Thyroid gland (tissue), 4 donors: ENCODE data around the gene SLCO4A1. TPM values are rescaled to one million over a fixed set of nuclear protein-coding genes. Genes with fewer than 3 reads are reported as not detected.

Experiments
- DNase-seq, 2 donors: peaks; one replicate each; pipeline ENCODE4 v3.0.0-alpha.2; 2019
- H3K27ac ChIP-seq, 3 donors: fragments of 200-600 bp; sonication (generic); 1 replicate in 2 of 3; 2 replicates in 1 of 3; pipeline ENCODE4 v1.5.1; 2016 to 2019; ENCODE audit warnings: mild to moderate bottlenecking in 1 of 3, moderate library complexity in 1 of 3
- H3K27me3 ChIP-seq: fragments of 200-600 bp; sonication (generic); one replicate; pipeline ENCODE4 v1.5.1; 2019
- H3K36me3 ChIP-seq, 2 donors: fragments of 200-600 bp; sonication (generic); one replicate each; pipeline ENCODE4 v1.5.1; 2016 to 2019
- H3K4me1 ChIP-seq, 2 donors: fragments of 200-600 bp; sonication (generic); one replicate each; pipeline ENCODE4 v1.5.1; 2017 to 2019
- H3K4me3 ChIP-seq, 3 donors: fragments of 200-600 bp; sonication (generic); replicated peaks in 1 of 3; 1 replicate in 2 of 3; 2 replicates in 1 of 3; pipeline ENCODE4 v1.5.1; 2016; ENCODE audit warnings: mild to moderate bottlenecking in 1 of 3
- H3K9me3 ChIP-seq: fragments of 200-600 bp; sonication (generic); one replicate; pipeline ENCODE4 v1.5.1; 2017
- POLR2A ChIP-seq, 2 donors: fragments of 450-650 bp; IDR thresholded peaks; one replicate each; pipeline ENCODE4 v1.6.1; 2017; ENCODE audit warnings: antibody characterized with exemption in 2 of 2, mild to moderate bottlenecking in 2 of 2, moderate library complexity in 1 of 2
- WGBS, 2 donors: methylation state at CpG; one replicate each; pipeline ENCODE4 v1.1.5; 2017; 5-methylcytosine and 5-hydroxymethylcytosine counted together
- intact Hi-C: fragments of 100-400 bp; cut with DNase I; formaldehyde crosslinking; loops from one replicate; pipeline ENCODE4 v1.15.1; 2023
- total RNA-seq, 4 donors: library from RNA; depleted of rRNA; stranded (reverse); fragments of >200 nt; gene quantifications; one replicate each; pipeline ENCODE4 v1.2.3, GENCODE V29; 2016
- TF ChIP-seq, protein P1 (sequence below), 6 experiments: fragments of 200-600 bp in 3 of 6; fragments of 450-650 bp in 3 of 6; sonication (generic) in 3 of 6; IDR thresholded peaks; one replicate each; pipeline ENCODE4 v1.5.1; 2016 to 2019; ENCODE audit warnings: antibody characterized with exemption in 6 of 6, mild to moderate bottlenecking in 2 of 6, inconsistent platforms in 1 of 6, moderate library complexity in 1 of 6

The SLCO4A1 gene
- total RNA-seq, 4 donors from 2014 or later = 5.3 to 18.3 (median 6.7) TPM

DNA sequence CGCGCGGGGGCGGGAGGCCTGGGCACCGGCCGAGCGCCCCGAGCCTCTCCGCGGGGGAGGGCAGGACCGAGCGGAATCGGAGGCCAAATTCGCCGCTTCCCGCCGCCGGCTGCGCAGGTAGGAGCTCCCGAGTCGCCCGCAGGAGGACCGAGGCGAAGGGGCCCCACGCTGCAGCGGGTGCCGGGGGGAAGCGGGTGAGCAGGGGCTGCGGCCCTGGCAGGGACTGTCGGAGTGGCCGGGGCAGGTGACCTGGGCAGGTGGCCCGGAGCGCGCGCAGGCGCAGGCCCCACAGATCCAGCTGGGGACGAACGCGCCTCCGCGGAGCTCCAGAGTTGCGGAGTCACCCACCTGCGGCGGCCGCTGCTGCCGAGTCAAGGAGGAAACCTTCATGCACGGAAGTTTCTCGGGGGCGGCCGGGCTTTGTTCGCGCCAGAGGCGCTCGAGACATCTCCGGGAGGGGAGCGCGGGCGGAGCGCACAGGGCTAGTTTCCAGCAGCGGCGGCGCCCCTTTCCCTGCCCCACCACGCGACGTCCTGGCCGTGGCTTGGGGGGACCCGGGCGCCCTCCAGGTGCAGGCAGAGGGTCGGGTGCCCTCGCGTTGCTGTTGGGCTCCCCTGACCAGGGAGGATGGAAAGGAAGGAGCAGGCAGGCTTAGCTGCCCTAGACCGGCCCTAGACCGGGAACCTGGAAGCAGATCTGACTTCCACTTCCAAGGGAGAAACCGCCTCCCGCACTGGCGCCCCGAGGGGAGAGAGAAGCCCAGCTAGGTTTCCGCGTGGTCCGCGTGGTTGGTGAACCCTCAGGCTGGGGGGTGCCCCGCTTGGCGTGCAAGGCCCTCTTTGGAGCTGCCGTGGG, 590 bp downstream of the SLCO4A1 start:
- Histone ChIP-seq H3K4me3 (peak overlapping the region in 1 of 3 donors; percentile 37), H3K27ac (peak overlapping the region in 2 of 3 donors; percentile 17), H3K36me3 (no peaks in the 10 kb centered on the region), H3K27me3 (peaks cover 9% of the 10 kb centered on the region), H3K4me1 (peaks cover 16 to 28% of the 10 kb centered on the region in 2 donors), H3K9me3 (no peaks in the 10 kb centered on the region)
- intact Hi-C loops = no loop called here
- WGBS, 2 donors = 1% methylated on average over 40 of the region's 84 CpGs; no CpG with 5 or more reads in 1 of the 2 donors
- TF ChIP-seq, protein P1, sequence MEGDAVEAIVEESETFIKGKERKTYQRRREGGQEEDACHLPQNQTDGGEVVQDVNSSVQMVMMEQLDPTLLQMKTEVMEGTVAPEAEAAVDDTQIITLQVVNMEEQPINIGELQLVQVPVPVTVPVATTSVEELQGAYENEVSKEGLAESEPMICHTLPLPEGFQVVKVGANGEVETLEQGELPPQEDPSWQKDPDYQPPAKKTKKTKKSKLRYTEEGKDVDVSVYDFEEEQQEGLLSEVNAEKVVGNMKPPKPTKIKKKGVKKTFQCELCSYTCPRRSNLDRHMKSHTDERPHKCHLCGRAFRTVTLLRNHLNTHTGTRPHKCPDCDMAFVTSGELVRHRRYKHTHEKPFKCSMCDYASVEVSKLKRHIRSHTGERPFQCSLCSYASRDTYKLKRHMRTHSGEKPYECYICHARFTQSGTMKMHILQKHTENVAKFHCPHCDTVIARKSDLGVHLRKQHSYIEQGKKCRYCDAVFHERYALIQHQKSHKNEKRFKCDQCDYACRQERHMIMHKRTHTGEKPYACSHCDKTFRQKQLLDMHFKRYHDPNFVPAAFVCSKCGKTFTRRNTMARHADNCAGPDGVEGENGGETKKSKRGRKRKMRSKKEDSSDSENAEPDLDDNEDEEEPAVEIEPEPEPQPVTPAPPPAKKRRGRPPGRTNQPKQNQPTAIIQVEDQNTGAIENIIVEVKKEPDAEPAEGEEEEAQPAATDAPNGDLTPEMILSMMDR (IDR thresholded peaks at IDR 0.05) = no peak
- no peak for TF ChIP-seq POLR2A (IDR thresholded peaks at IDR 0.05)
- no peak for DNase-seq

DNA sequence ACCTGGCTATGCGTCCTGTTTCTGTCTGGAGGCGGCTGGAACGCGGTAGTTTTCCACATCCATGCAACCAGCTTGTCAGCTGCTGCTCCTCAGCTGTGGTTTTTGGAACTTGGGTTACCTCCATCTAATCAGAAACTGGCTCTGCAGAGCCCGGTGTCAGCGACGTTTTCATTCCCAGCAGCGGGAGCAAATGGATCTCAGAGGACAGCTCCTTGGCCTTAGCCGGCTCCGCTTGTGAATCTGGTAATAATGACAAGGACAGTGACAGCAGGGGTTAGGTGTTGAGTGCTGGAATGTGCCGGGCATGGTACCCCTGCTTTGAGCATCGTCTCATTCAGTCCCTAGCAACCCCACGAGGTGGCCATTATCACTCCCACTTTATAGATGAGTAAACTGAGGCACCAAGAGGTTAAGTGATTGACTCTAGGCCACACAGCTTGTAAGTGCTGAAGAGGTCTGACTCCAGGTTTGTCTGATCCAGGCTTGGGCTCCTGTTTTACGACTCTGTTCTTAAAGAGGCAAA, 1.3 kb downstream of the SLCO4A1 start:
- WGBS, 2 donors = 55% methylated on average over 9 to 10 of the region's 14 CpGs
- peak overlapping the region in 1 of 3 donors; percentile 37 for H3K4me3 ChIP-seq
- peaks cover 16 to 35% of the 10 kb centered on the region in 2 donors for H3K4me1 ChIP-seq
- H3K27me3 ChIP-seq = peaks cover 9% of the 10 kb centered on the region
- H3K9me3 ChIP-seq = no peaks in the 10 kb centered on the region
- intact Hi-C loops = no loop called here
- H3K27ac ChIP-seq = no peak overlapping the region
- TF ChIP-seq POLR2A (IDR thresholded peaks at IDR 0.05) = no peak
- TF ChIP-seq, protein P1 (IDR thresholded peaks at IDR 0.05) = no peak
- no peaks in the 10 kb centered on the region for H3K36me3 ChIP-seq
- no peak for DNase-seq

DNA sequence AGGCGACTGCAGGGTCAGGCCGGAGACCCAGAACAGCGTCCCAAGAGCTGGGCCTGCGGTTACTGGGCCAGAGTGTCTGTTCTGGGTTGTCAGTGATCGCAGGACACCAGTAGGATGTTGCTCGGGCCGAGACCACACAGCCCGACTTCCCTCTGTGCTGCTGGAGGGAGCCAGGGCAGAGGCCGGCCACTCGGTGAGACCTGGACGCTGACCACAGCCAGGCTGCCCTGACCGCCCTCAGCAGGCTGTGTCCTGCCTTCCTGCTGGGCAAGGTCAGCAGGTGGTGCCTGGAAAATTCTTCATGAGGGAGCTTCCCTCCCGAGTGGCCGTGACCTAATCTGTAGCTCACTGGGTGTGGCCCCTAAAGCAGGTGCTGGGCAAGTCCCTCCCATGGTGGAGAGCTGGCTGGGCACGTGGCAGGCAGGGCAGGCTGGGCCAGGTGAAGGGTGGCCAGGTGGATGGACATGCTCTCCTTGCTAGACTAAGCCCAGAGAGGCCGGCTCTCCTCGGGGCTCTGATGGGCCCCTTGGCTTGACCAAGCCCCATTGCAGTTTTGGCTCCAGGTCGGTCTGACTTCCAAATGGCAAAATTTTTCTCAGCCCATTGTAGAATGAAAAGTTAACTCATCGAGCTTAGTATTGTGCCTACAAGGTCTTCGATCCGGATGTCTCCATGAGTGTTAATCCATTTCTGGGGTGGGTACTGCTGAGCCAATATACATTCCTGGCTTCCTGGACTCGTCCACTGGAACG, 1.9 kb downstream of the SLCO4A1 start:
- intact Hi-C loops = no loop called here
- WGBS, 2 donors = 88 to 94% methylated on average over 8 to 9 of the region's 23 CpGs
- DNase-seq = no peak
- Histone ChIP-seq H3K27me3 (peaks cover 9% of the 10 kb centered on the region), H3K9me3 (no peaks in the 10 kb centered on the region), H3K36me3 (no peaks in the 10 kb centered on the region), H3K4me3 (no peak overlapping the region), H3K4me1 (peaks cover 16 to 35% of the 10 kb centered on the region in 2 donors), H3K27ac (no peak overlapping the region)
- TF ChIP-seq POLR2A (IDR thresholded peaks at IDR 0.05) = no peak
- TF ChIP-seq, protein P1 (IDR thresholded peaks at IDR 0.05) = no peak

DNA sequence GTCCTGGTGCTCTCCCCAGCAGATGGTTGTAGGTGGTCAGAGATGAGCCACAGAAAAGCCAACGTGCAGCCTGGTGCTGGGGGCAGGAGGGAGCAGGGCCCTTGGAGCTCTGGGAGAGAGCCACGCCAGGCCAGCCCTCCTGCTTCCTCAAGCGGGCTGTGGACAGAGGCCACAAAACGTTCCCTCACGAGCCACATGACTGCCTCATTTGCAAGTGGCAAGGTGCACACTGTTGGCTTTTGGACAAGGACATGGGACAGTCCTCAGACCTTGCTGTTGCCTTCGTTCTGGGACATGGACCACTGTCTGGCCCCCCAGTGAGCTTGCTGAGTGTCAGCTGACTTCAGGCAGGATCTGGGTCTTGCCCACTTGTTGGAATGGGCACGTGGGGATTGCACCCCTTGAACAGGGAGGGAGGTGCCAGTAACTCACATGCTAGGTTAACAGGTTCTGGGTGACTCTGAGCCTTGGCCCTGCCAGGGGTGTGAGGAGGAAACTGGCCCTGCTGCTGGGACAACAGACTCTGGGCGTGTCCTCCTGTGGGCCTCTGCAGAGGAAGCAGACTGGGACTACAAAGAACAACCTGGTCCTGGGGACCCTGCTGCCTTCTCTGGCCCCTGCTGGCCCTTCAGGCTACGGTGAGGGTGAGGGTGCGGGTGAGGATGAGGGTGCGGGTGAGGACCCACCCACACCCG, 2.6 kb downstream of the SLCO4A1 start:
- TF ChIP-seq POLR2A (IDR thresholded peaks at IDR 0.05) = no peak
- TF ChIP-seq, protein P1 (IDR thresholded peaks at IDR 0.05) = no peak
- H3K36me3 ChIP-seq = no peaks in the 10 kb centered on the region
- H3K4me1 ChIP-seq = peaks cover 16 to 35% of the 10 kb centered on the region in 2 donors
- intact Hi-C loops = no loop called here
- H3K27me3 ChIP-seq = peaks cover 9% of the 10 kb centered on the region
- no peak for DNase-seq
- 77 to 80% methylated on average over 10 to 12 of the region's 12 CpGs for WGBS, 2 donors
- no peaks in the 10 kb centered on the region for H3K9me3 ChIP-seq
- no peak overlapping the region for H3K4me3 ChIP-seq
- H3K27ac ChIP-seq = no peak overlapping the region
